Hematopoietic multipotent progenitor cell treated with erythropoietin and hydrocortisone succinate and interleukin-3 and kit ligand, for 6 days (in vitro differentiated cells): ENCODE data around the gene KBTBD12.
A peak's percentile ranks its signal among the peaks of the same experiment; 100 is the strongest.

ENCODE experiments used
- DNase-seq: peaks from one replicate; pipeline ENCODE4 v3.0.0-alpha.2; 2015

The KBTBD12 gene

GRCh38 chr3:127986803-127987202 lies 71.8 kb downstream of the KBTBD12 start:
- no peak for DNase-seq

GRCh38 chr3:127987309-127987995 lies 72.4 kb downstream of the KBTBD12 start:
- no peak for DNase-seq

DNA sequence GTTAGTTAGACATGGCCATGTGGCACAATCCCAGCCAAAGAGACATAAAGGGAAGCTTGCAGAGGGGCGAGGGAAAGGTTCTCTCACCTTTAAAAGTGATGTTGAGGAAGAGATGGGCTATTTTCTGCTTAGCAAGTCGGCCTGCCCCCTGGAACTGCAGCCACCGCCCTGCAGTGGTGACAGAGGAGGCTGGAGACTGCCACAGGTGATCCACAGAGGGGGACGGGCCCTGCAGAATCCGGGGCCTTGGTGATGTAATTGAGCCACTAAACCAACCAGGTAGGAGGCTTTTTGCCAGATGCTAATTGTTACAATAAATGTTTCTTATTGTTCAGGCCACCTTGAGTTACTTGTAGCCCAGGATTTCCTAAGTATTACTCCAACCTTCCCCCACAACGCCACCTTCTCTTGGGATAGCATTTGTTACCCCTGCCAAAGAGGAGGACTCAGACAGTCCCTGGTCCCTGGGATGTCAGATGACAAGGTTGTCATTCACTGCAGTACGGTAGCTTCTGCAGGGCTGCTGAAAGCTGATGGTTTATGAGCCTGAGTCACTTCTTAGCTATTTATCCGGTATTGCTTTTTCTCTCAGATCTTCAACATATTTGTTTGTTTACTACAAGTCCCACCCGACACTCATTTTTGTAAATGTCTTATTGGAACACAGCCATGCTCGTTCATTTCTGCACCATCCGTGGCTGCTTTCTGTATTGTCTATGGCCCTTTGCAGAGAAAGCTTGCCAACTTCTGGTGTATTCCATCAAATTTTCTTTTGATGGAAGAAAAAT lies 73.9 kb downstream of the KBTBD12 start:
- DNase-seq: no peak

DNA sequence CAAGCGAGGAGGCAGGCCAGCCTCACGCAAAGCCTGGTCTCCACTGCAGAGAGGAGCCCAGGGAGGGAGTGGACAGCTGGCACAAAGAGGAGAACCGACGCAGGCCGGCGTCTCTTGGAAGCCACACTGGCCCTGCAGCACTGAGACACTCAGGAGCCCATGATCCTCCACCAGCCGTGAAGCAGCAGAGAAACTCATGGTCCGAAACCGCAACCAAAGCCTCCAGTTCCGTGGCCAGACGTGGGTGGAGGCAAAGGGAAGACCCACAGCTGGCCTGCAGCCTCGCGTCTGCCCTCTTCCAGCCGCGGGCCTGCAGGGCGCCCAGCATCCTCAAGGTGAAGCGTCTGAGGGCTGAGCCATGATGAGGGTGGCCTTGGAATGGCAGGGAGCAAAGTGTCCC lies 75.0 kb downstream of the KBTBD12 start:
- DNase-seq: no peak

- no peak for DNase-seq
These were observed 75.4 kb downstream of the KBTBD12 start for GRCh38 chr3:127990461-127990860.

GRCh38 chr3:127991251-127991650 lies 76.2 kb downstream of the KBTBD12 start:
- DNase-seq: no peak

DNA sequence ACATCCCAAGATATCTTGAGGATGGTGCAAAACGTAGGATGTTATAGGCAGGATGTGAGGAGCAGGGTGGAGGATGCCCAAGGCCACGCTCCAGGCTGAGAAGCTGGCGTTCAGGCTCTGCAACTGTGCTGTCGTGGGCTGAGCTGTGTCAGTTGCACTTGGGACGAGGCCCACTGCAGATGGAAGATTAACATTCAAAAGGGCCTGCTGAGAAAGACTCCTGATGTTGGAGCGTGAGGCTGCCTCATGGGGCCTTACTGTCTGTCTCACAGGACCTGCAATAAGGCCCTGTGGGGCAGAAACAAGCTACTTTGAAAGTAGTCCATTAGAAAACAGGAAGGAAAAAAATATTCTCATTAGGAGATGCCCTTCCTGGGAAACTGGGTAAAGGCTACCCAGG lies 76.6 kb downstream of the KBTBD12 start:
- DNase-seq: no peak

DNA sequence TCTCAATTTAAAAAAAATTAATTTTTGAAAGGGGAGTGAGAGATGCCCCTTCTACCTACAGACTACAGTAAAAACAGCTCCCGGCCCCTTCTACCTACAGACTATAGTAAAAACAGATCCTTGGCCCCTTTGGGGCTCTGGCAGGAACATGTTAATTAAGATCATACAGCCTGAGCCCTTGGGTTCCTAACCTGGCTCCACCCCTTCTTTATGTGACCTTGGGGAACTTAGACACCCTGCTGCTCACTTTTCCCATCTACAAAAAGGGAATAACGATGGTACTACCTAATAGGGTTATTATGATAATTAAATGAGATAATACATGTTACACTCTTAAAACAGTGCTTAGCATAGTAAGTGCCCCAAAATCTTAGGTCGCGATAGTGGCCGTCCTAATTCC lies 77.1 kb downstream of the KBTBD12 start:
- no peak for DNase-seq

- no peak for DNase-seq
These were observed 79.0 kb downstream of the KBTBD12 start for GRCh38 chr3:127994011-127994410.

- no peak for DNase-seq
These were observed 82.0 kb downstream of the KBTBD12 start for GRCh38 chr3:127997016-127997415.

- DNase-seq: no peak
These were observed 82.9 kb downstream of the KBTBD12 start for GRCh38 chr3:127997961-127998360.

DNA sequence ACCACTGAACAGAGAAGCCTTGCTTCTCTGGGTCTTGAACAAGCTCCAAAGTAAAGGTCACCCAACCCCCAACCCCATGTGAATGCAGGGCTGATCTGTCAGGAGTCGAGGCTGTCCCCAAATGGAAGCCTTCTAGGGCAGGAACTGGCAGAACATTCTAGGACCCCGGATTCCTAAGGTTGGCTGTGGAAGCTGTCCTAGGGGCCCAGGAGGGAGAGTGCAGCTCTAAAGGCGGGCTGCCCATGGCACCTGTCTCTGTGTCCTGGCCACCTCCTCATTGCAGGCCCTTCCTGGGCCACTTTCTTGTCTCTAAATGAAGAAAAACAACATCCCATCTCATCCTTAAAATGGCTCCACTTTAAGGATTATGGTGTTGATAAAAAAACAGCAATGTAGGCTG lies 83.6 kb downstream of the KBTBD12 start:
- no peak for DNase-seq

DNA sequence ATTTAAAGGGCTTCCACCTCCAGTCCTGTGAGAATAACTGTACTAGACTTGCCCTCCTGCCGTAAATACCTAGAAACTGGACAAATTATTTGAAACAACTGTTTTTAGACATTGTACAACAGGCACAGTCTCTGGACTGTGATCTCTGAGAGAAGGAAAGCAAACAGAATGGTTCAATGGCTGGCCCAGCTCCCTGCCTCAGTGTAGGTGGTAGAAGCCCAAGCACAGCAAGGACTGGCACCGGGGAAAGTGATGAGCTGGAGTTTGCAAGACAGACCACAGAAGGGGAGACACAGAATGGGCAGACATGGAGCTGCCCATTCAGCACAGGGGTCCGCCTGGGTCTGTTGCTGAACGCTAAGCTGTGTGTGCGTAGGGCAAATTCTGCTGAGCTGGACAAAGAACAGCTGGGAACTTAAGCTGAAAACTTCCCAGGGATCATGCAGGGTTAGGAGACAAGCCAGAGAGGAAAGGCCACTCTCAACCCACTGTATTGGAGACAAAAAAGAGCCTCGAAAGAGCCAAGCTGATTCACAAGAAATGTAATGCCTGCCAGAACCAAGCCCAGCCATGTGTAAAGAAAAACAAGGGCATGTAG lies 84.6 kb downstream of the KBTBD12 start:
- no peak for DNase-seq

DNA sequence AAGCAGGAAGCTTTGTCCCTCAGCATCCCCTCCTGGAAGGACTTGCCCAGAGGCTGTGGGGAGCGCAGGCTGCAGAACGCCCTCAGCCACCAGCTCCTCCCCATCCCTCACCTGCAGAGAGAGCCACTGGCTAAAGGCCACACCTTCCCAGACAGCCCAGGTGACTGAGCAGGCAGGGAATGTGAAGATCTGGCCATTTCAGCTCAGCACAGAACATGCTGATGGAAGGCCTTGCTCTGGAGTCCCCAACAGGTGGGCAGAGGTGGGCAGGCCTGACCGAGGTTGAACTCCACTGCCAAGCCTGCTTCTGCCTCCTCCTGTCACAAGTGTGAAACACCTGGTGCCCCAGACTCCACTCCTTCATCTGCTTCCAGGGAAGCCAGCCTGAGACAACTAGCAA lies 86.5 kb downstream of the KBTBD12 start:
- no peak for DNase-seq

DNA sequence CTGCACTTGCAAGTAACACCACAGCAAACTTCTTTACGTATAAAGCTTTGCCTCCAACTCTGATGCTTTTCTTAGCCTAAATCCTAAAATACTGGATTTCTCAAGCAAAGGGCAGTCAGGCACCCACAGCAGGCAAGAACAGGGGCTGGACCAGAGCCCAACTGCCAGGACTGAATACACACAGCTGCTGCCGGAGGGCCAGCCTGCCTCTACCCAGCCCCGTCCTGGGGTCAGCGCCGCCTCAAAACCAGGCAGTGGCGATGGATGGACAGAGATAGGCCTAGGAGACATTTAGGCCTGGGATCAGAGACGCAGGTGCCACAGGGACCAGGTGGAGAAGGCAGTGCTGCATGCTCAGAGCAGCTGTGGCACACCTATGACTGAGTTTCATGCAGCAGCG lies 89.6 kb downstream of the KBTBD12 start:
- no peak for DNase-seq

DNA sequence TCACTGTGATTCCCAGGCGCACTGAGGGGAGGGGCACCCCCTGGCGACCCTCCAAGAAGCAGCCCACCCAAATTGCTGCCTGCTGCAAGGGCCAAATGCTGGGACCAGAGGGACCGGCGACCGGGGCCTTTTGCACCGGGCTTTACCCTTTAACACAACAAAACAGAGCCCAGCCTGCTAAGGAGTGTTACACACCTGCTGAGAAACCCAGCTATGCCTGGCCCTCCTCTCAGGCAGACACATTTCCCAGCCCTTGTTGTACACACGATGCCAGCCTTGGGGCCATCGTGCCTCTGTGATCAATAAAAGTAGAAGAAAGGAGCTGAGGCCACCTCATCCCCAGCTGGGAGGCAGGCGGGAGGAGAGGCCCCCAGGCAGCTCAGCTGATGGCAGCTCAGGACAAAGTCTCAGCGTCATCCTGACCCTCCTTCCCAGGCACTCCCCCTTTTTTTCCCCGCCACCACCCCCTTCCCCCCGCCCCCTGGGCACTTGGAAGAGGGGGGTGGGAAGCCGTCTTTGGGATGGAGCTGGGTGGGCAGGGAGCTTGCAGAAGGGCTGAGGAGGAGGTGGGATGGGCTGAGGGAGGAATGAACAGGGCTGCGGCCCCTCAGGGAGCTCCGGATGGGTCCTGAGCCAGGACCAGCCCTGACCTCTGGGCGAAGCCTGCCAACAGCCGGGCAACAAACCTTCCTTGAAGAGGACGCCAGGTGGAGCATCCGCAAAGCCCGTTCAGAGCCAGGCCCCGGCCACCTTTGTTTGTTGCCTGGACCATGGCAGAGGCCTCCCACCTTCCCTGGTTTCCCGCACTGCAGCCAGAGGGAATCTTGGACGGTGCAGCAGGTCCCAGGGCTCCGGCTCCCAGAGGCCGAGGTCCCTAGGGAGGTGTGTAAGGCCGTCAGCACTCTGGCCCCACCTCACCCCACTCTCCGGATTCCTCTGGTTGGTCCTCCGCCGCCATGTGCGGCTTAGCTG lies 91.3 kb downstream of the KBTBD12 start:
- DNase-seq: no peak

DNA sequence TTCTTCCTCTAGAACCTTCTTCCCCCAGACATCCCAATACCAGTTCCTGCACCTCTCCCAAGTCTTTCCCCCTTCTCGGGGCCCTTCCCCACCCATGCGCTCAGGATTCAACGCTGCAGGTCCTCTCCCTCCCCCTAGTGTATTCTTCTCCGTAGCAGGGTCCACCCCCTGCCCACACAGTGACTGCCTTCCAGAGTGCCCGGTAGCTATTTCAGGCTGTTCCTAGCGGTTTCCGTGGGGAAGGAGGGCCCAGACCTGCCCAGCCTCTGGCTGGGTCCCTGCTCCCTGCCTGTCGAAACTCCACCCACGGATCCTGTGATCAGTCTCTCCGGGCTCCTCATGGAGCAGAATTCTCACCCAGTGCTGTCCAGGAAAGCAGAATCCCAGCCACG lies 92.0 kb downstream of the KBTBD12 start:
- no peak for DNase-seq

- no peak for DNase-seq
These were observed 95.2 kb downstream of the KBTBD12 start for GRCh38 chr3:128009952-128010846.

DNA sequence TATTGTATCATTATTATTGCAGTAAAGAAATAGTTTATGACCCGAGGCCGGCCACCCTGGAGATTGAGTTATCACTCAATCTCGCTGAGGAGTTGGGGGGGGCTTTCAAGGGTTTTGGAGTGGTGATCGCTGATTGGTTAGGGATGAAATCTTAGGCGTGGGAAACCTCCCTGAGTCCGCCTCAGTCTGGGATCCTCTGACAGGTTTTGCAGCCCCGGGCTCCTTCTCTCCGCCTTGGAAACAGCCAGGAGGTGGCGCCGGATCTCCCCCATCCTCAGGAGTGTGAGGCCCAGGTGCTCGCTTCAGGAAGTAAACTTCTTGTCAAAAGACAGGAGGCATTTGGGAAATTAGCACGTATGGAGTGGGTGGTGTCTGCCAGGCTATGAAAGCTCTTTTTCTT lies 96.1 kb downstream of the KBTBD12 start:
- peak; percentile 38 for DNase-seq

GRCh38 chr3:128012050-128012449 lies 97.0 kb downstream of the KBTBD12 start:
- DNase-seq: no peak

- no peak for DNase-seq
These were observed 99.5 kb downstream of the KBTBD12 start for GRCh38 chr3:128014548-128014947.

DNA sequence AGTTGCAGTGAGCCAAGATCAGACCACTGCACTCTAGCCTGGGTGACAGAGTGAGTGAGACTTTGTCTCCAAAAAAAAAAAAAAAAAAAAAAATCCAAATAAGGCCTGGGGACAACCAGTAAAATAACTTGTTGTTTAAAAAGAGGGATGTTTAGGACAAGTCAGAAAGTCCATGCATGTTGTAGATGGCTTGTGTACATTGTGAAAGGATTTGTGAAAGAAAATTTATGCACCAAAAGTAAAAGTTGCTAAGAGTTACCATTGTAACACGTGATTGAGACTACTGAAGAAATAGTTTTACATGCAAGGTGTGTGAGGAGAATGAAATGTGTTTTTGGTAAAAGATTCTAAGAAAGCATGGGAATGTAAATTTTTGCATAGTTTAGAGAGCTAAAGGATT lies 101.5 kb downstream of the KBTBD12 start:
- DNase-seq: no peak
